Esophagus muscularis mucosa (tissue), 3 donors: Measurements from ENCODE around the gene TTC31.

Experiments
- POLR2A ChIP-seq: fragments of 450-650 bp; IDR thresholded peaks from one replicate; pipeline ENCODE4 v1.6.1; 2017; ENCODE audit warnings: antibody characterized with exemption, moderate library complexity, mild to moderate bottlenecking, low read depth
- TF ChIP-seq, protein P1 (sequence below), 3 experiments: fragments of 200-600 bp in 2 of 3; fragments of 450-650 bp in 1 of 3; sonication (generic) in 2 of 3; IDR thresholded peaks; one replicate each; pipeline ENCODE4 v1.5.1; 2017 to 2019; ENCODE audit warnings: antibody characterized with exemption in 3 of 3, mild to moderate bottlenecking in 2 of 3, moderate library complexity in 1 of 3

DNA sequence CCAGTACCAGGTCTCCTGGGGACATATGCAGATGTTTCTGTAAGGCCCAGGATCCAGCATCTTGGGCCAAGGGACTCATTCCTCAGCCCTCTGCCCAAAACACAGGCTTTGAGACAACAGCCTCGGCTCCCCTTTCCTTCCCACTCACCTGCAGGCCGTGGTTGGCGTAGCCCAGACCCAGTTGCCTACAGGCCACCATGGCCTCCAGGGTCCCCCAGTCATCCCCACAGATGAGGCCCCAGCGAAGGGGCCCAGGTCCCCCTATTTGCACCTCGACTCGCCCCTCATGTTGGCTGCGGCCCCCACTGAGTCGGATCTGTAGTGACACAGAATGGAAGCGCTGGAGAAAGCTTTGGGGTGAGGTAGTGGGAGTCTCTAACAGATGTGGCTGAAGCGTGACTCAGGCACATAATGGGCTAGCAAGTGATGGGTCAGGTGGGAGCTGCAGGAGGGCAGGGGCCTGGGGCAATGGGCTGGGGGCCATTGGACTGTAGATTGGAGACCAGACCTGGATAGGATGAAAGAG is 52.6 kb downstream of the TTC31 start:
- TF ChIP-seq, protein P1, sequence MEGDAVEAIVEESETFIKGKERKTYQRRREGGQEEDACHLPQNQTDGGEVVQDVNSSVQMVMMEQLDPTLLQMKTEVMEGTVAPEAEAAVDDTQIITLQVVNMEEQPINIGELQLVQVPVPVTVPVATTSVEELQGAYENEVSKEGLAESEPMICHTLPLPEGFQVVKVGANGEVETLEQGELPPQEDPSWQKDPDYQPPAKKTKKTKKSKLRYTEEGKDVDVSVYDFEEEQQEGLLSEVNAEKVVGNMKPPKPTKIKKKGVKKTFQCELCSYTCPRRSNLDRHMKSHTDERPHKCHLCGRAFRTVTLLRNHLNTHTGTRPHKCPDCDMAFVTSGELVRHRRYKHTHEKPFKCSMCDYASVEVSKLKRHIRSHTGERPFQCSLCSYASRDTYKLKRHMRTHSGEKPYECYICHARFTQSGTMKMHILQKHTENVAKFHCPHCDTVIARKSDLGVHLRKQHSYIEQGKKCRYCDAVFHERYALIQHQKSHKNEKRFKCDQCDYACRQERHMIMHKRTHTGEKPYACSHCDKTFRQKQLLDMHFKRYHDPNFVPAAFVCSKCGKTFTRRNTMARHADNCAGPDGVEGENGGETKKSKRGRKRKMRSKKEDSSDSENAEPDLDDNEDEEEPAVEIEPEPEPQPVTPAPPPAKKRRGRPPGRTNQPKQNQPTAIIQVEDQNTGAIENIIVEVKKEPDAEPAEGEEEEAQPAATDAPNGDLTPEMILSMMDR (IDR thresholded peaks at IDR 0.05): no peak
- no peak for TF ChIP-seq POLR2A
